ENCODE data around the gene MTNR1A.

The MTNR1A gene

DNA sequence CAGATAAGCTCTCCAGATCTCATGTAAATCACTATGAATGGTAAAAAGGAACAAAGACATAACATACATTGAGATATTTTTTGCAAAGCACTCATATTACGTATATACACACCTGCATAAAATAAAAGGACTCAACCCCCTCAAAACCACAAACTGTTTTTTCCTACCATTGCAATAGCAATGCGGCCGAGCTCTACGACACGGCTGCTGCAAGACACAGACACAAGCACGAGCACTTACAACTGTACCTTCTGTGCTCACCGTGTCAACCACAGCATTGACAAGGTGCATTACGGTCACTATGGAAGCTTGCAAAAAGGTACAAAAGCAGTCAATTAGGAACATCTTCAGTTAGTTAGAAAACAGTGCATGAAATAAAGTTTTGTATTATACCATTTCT, 37.1 kb upstream of the MTNR1A start:
- Histone ChIP-seq H3K4me3 (ENCODE audit: insufficient read depth, low read length, poor library complexity, severe bottlenecking) (no peak overlapping the region), H3K9me3 (ENCODE audit: insufficient read depth, low read length) (no peaks in the 10 kb centered on the region), H3K27ac (ENCODE audit: low read depth, low read length) (no peak overlapping the region), H3K9me2 (replicated peaks; ENCODE audit: insufficient read depth, low read length) (no peaks in the 10 kb centered on the region), H3K27me3 (ENCODE audit: low read length) (no peaks in the 10 kb centered on the region), H3K9ac (ENCODE audit: low read length) (no peak overlapping the region), H2AFZ (ENCODE audit: low read depth, low read length, severe bottlenecking) (no peak overlapping the region), H3K4me2 (ENCODE audit: low read depth, low read length, poor library complexity, severe bottlenecking) (no peak overlapping the region), H4K20me1 (ENCODE audit: low read depth, low read length) (no peaks in the 10 kb centered on the region), H3K36me3 (ENCODE audit: low read length) (no peaks in the 10 kb centered on the region), H3F3A (ENCODE audit: insufficient read depth) (no peaks in the 10 kb centered on the region), H3K79me2 (ENCODE audit: insufficient read depth, low read length) (no peaks in the 10 kb centered on the region)
- TF ChIP-seq, protein P1, sequence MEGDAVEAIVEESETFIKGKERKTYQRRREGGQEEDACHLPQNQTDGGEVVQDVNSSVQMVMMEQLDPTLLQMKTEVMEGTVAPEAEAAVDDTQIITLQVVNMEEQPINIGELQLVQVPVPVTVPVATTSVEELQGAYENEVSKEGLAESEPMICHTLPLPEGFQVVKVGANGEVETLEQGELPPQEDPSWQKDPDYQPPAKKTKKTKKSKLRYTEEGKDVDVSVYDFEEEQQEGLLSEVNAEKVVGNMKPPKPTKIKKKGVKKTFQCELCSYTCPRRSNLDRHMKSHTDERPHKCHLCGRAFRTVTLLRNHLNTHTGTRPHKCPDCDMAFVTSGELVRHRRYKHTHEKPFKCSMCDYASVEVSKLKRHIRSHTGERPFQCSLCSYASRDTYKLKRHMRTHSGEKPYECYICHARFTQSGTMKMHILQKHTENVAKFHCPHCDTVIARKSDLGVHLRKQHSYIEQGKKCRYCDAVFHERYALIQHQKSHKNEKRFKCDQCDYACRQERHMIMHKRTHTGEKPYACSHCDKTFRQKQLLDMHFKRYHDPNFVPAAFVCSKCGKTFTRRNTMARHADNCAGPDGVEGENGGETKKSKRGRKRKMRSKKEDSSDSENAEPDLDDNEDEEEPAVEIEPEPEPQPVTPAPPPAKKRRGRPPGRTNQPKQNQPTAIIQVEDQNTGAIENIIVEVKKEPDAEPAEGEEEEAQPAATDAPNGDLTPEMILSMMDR (IDR thresholded peaks at IDR 0.05; ENCODE audit: insufficient read depth, low read length, poor library complexity, severe bottlenecking) = no peak

DNA sequence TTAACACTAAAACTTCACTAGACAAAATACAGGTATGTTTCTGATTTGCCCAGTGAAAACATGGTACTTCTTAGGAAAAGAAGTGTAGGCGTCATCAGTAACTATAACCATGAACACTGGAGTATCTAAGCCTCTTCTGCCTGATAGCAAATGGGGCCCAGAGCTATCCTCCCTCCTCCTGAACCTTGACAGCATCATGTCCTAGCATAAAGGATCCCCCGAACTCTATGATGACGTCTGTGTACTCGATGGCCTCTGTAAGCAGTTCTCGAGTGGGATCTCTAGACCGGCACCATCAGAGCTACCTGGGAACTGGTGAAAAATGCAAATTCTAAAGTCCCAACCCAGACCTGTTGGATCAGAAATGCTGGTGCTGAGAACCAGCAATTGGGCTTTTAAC, 36.3 kb upstream of the MTNR1A start:
- no peak for TF ChIP-seq EZH2phosphoT487 (conservative IDR thresholded peaks at IDR 0.05; ENCODE audit: low read length)
- TF ChIP-seq, protein P1 (IDR thresholded peaks at IDR 0.05; ENCODE audit: insufficient read depth, low read length, poor library complexity, severe bottlenecking) = no peak
- Histone ChIP-seq H3K9ac (ENCODE audit: low read length) (no peak overlapping the region), H3K27me3 (ENCODE audit: low read length) (no peaks in the 10 kb centered on the region), H3K27ac (ENCODE audit: low read depth, low read length) (no peak overlapping the region), H3K4me3 (ENCODE audit: insufficient read depth, low read length, poor library complexity, severe bottlenecking) (no peak overlapping the region), H3K9me3 (ENCODE audit: insufficient read depth, low read length) (no peaks in the 10 kb centered on the region), H3F3A (ENCODE audit: insufficient read depth) (no peaks in the 10 kb centered on the region), H2AFZ (ENCODE audit: low read depth, low read length, severe bottlenecking) (no peak overlapping the region), H4K20me1 (ENCODE audit: low read depth, low read length) (no peaks in the 10 kb centered on the region), H3K79me2 (ENCODE audit: insufficient read depth, low read length) (no peaks in the 10 kb centered on the region), H3K4me2 (ENCODE audit: low read depth, low read length, poor library complexity, severe bottlenecking) (no peak overlapping the region), H3K9me2 (replicated peaks; ENCODE audit: insufficient read depth, low read length) (no peaks in the 10 kb centered on the region), H3K36me3 (ENCODE audit: low read length) (no peaks in the 10 kb centered on the region)

DNA sequence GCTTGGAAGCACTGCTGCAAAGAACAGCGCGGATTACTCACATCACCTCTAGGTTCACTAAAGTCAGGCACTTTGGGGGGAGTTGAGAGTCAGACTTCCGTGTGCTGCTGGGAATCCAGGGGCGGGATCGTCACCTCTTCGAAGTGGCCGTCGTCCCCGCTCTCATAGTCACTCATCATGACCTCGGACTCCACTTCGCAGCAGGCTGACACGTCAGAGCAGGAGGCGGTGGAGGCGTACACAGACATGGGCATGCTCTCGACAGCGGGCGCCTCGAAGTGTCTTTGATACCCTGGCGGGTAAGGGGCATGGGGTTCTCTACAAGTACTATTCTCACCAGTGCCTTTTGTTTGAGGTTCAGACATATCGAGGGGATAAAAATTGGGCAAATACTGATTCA, 33.1 kb upstream of the MTNR1A start:
- Histone ChIP-seq H3K9me2 (replicated peaks; ENCODE audit: insufficient read depth, low read length) (no peaks in the 10 kb centered on the region), H2AFZ (ENCODE audit: low read depth, low read length, severe bottlenecking) (no peak overlapping the region), H4K20me1 (ENCODE audit: low read depth, low read length) (no peaks in the 10 kb centered on the region), H3F3A (ENCODE audit: insufficient read depth) (no peaks in the 10 kb centered on the region), H3K27me3 (ENCODE audit: low read length) (no peaks in the 10 kb centered on the region), H3K9me3 (ENCODE audit: insufficient read depth, low read length) (no peaks in the 10 kb centered on the region), H3K9ac (ENCODE audit: low read length) (no peak overlapping the region), H3K4me2 (ENCODE audit: low read depth, low read length, poor library complexity, severe bottlenecking) (no peak overlapping the region), H3K27ac (ENCODE audit: low read depth, low read length) (no peak overlapping the region), H3K36me3 (ENCODE audit: low read length) (no peaks in the 10 kb centered on the region), H3K79me2 (ENCODE audit: insufficient read depth, low read length) (no peaks in the 10 kb centered on the region), H3K4me3 (ENCODE audit: insufficient read depth, low read length, poor library complexity, severe bottlenecking) (no peak overlapping the region)
- TF ChIP-seq, protein P1 (IDR thresholded peaks at IDR 0.05; ENCODE audit: insufficient read depth, low read length, poor library complexity, severe bottlenecking) = no peak
- no peak for TF ChIP-seq EZH2phosphoT487 (conservative IDR thresholded peaks at IDR 0.05; ENCODE audit: low read length)
